Measurements from ENCODE around the gene HCN4.

- TF ChIP-seq, protein P1, sequence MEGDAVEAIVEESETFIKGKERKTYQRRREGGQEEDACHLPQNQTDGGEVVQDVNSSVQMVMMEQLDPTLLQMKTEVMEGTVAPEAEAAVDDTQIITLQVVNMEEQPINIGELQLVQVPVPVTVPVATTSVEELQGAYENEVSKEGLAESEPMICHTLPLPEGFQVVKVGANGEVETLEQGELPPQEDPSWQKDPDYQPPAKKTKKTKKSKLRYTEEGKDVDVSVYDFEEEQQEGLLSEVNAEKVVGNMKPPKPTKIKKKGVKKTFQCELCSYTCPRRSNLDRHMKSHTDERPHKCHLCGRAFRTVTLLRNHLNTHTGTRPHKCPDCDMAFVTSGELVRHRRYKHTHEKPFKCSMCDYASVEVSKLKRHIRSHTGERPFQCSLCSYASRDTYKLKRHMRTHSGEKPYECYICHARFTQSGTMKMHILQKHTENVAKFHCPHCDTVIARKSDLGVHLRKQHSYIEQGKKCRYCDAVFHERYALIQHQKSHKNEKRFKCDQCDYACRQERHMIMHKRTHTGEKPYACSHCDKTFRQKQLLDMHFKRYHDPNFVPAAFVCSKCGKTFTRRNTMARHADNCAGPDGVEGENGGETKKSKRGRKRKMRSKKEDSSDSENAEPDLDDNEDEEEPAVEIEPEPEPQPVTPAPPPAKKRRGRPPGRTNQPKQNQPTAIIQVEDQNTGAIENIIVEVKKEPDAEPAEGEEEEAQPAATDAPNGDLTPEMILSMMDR (IDR thresholded peaks at IDR 0.05): no peak
- no peak for TF ChIP-seq POLR2A (IDR thresholded peaks at IDR 0.05)
Observed at GRCh38 chr15:73317651-73318462, 50.9 kb downstream of the HCN4 start.
